RWPE2 (cell line): Measurements from ENCODE around the gene PGM2L1.

ENCODE experiments used
- ATAC-seq: fragments of 200-7000 bp; cut with Tn5 transposase; 3 replicates; pipeline ENCODE4 v1.9.1; 2021; ENCODE audit warnings: low read depth
- DNase-seq: peaks from one replicate; pipeline ENCODE4 v3.0.0-alpha.2; 2020; ENCODE audit warnings: low spot score
- H3K27ac ChIP-seq: fragments of 450-650 bp; 2 replicates; pipeline ENCODE4 v1.5.1; 2017; ENCODE audit warnings: mild to moderate bottlenecking; ENCODE audit not compliant: poor library complexity, severe bottlenecking
- H3K27me3 ChIP-seq: fragments of 250-450 bp; sonication (Bioruptor Pico); 2 replicates; pipeline ENCODE4 v1.5.1; 2021; ENCODE audit warnings: mild to moderate bottlenecking, moderate library complexity; ENCODE audit not compliant: insufficient read depth, poor library complexity, severe bottlenecking
- H3K36me3 ChIP-seq: fragments of 250-450 bp; sonication (Bioruptor Pico); 2 replicates; pipeline ENCODE4 v1.5.1; 2020; ENCODE audit warnings: low read depth, mild to moderate bottlenecking, moderate library complexity
- H3K4me1 ChIP-seq: fragments of 250-450 bp; sonication (Bioruptor Pico); 2 replicates; pipeline ENCODE4 v1.5.1; 2021; ENCODE audit warnings: mild to moderate bottlenecking, moderate library complexity; ENCODE audit not compliant: insufficient read depth, poor library complexity, severe bottlenecking
- H3K4me3 ChIP-seq: fragments of 250-450 bp; sonication (Bioruptor Pico); 2 replicates; pipeline ENCODE4 v1.5.1; 2021; ENCODE audit warnings: mild to moderate bottlenecking, moderate library complexity; ENCODE audit not compliant: severe bottlenecking
- H3K9me3 ChIP-seq: fragments of 250-450 bp; sonication (Bioruptor Pico); 2 replicates; pipeline ENCODE4 v1.5.1; 2021; ENCODE audit warnings: mild to moderate bottlenecking, moderate library complexity; ENCODE audit not compliant: severe bottlenecking
- CTCF ChIP-seq: fragments of 450-650 bp; IDR thresholded peaks from one replicate; pipeline ENCODE4 v1.5.1; 2017; ENCODE audit warnings: mild to moderate bottlenecking, moderate library complexity; ENCODE audit not compliant: poor library complexity, severe bottlenecking

Gene PGM2L1

GRCh38 chr11:74282421-74282820 lies 115.8 kb downstream of the PGM2L1 start:
- no peak overlapping the region for H3K4me3 ChIP-seq
- DNase-seq (no peak), ATAC-seq (no peak)

GRCh38 chr11:74280494-74280893 lies 117.7 kb downstream of the PGM2L1 start:
- Histone ChIP-seq H3K4me1 (no peaks in the 10 kb centered on the region), H3K4me3 (no peak overlapping the region), H3K36me3 (no peaks in the 10 kb centered on the region), H3K27ac (no peak overlapping the region), H3K27me3 (no peaks in the 10 kb centered on the region), H3K9me3 (no peaks in the 10 kb centered on the region)
- DNase-seq (no peak), ATAC-seq (no peak)
- no peak for TF ChIP-seq CTCF

More at GRCh38 chr11:74282421-74282820, 115.8 kb downstream of the PGM2L1 start:
- TF ChIP-seq CTCF, result no peak
- Histone ChIP-seq H3K27me3 (no peaks in the 10 kb centered on the region), H3K4me1 (no peaks in the 10 kb centered on the region), H3K36me3 (no peaks in the 10 kb centered on the region), H3K9me3 (no peaks in the 10 kb centered on the region), H3K27ac (no peak overlapping the region)
